ENCODE measurements around the gene ABHD2. TPM values are rescaled to one million over a fixed set of nuclear protein-coding genes. Genes with fewer than 3 reads are reported as not detected.
A peak's percentile ranks its signal among the peaks of the same experiment; 100 is the strongest.

Gene ABHD2
- total RNA-seq, 6 experiments from 2014 or later = 43.1 to 63.5 (median 51.8) TPM

DNA sequence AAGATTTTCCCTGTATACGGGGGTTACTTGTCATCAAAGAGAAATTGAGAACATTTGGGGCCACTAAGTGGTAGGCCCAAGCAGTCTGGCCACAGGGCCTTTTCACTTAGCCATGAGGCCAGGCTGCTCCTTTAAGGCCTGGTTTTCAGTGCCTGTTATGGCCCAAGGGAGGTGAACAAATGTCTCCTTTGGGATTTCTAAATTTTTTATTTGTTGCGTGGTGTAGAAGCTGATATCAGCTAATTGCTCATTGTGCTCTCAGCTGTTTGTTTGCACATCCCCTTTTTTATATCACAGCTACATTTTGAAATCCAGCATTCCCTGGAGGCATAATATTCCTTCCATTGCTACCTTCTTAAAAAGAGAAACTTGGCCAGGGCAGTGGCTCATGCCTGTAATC, 84.7 kb downstream of the ABHD2 start:
- Mint-ChIP-seq H3K4me3 (no peak overlapping the region), H3K27ac (no peak overlapping the region), H3K9me3 (no peaks in the 10 kb centered on the region), H3K27me3 (ENCODE audit: insufficient read depth) (no peaks in the 10 kb centered on the region), H3K4me1 (ENCODE audit: low read depth) (peaks cover 21% of the 10 kb centered on the region), H3K36me3 (ENCODE audit: low read depth) (no peaks in the 10 kb centered on the region)
- no peak for DNase-seq
- TF ChIP-seq, protein P1, sequence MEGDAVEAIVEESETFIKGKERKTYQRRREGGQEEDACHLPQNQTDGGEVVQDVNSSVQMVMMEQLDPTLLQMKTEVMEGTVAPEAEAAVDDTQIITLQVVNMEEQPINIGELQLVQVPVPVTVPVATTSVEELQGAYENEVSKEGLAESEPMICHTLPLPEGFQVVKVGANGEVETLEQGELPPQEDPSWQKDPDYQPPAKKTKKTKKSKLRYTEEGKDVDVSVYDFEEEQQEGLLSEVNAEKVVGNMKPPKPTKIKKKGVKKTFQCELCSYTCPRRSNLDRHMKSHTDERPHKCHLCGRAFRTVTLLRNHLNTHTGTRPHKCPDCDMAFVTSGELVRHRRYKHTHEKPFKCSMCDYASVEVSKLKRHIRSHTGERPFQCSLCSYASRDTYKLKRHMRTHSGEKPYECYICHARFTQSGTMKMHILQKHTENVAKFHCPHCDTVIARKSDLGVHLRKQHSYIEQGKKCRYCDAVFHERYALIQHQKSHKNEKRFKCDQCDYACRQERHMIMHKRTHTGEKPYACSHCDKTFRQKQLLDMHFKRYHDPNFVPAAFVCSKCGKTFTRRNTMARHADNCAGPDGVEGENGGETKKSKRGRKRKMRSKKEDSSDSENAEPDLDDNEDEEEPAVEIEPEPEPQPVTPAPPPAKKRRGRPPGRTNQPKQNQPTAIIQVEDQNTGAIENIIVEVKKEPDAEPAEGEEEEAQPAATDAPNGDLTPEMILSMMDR (IDR thresholded peaks at IDR 0.05) = no peak

DNA sequence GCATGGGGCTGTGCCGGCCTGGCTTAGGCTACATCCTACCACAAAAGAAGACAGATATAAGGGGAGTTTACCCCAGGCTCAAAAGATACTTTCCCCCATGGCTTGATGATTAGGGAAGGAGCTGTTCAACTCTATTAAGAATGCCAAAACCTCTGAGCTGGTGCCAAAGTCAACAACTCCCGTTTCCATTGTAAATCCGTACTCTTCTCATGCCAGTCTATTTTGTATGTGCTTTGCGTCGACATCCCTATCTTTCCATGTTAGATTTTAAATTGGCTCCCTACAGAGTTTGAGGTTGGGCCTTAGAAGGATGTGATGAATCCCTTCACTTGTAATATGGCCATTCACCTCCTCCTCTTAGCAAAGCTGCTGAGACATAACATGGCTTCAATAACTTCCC, 86.2 kb downstream of the ABHD2 start:
- Mint-ChIP-seq H3K36me3 (ENCODE audit: low read depth) (no peaks in the 10 kb centered on the region), H3K4me1 (ENCODE audit: low read depth) (peaks cover 16% of the 10 kb centered on the region), H3K9me3 (no peaks in the 10 kb centered on the region), H3K27me3 (ENCODE audit: insufficient read depth) (no peaks in the 10 kb centered on the region), H3K4me3 (no peak overlapping the region), H3K27ac (no peak overlapping the region)
- TF ChIP-seq, protein P1 (IDR thresholded peaks at IDR 0.05) = no peak
- no peak for DNase-seq

DNA sequence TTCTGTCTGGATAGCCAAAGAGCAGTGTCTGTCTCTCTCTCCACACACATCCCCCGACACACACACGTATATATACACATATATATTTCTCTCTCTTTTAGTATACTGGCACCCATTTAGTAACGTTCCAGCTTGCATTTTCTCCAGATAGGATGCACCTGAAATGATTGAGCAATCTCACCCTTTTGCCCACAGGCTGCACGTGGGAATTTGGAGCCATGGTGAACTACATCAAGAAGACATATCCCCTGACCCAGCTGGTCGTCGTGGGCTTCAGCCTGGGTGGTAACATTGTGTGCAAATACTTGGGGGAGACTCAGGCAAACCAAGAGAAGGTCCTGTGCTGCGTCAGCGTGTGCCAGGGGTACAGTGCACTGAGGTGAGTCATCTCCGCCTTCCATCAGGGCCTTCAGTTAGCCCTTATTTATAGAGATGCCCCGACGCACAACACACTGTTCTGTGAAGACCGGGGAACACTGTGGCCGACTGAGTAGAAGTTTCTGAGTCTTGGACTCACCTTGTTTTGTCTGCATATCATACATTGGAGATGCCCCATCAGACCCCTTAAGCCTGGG, 87.4 kb downstream of the ABHD2 start:
- no peaks in the 10 kb centered on the region for H3K27me3 Mint-ChIP-seq (ENCODE audit: insufficient read depth)
- no peak overlapping the region for H3K4me3 Mint-ChIP-seq
- TF ChIP-seq, protein P1 (IDR thresholded peaks at IDR 0.05) = no peak
- no peak overlapping the region for H3K27ac Mint-ChIP-seq
- peaks cover 28% of the 10 kb centered on the region for H3K4me1 Mint-ChIP-seq (ENCODE audit: low read depth)
- no peaks in the 10 kb centered on the region for H3K36me3 Mint-ChIP-seq (ENCODE audit: low read depth)
- H3K9me3 Mint-ChIP-seq = no peaks in the 10 kb centered on the region
- DNase-seq = no peak

DNA sequence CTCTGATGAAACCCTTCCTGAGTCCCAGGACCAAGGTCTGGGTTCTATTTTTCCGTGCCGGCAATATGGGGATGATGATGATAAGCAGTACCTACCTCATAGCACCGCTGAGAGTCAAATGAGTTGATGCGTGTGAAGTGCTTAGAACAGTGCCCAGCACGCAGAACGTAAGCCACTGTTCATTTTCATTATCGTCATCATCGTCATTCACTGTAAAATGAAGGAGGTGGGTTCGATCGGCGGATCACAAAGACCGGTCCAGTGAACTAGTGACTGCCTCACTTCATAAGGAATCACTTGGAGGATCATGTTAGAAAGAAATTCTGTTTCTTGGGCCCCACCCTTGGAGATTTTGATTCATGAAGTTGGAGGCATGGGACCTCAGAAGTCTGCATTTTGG, 88.9 kb downstream of the ABHD2 start:
- Mint-ChIP-seq H3K27me3 (ENCODE audit: insufficient read depth) (no peaks in the 10 kb centered on the region), H3K9me3 (no peaks in the 10 kb centered on the region), H3K27ac (no peak overlapping the region; the same call in 1 of the 2 replicates), H3K4me1 (ENCODE audit: low read depth) (peaks cover 28% of the 10 kb centered on the region), H3K4me3 (no peak overlapping the region), H3K36me3 (ENCODE audit: low read depth) (no peaks in the 10 kb centered on the region)
- TF ChIP-seq, protein P1 (IDR thresholded peaks at IDR 0.05) = no peak
- no peak for DNase-seq

DNA sequence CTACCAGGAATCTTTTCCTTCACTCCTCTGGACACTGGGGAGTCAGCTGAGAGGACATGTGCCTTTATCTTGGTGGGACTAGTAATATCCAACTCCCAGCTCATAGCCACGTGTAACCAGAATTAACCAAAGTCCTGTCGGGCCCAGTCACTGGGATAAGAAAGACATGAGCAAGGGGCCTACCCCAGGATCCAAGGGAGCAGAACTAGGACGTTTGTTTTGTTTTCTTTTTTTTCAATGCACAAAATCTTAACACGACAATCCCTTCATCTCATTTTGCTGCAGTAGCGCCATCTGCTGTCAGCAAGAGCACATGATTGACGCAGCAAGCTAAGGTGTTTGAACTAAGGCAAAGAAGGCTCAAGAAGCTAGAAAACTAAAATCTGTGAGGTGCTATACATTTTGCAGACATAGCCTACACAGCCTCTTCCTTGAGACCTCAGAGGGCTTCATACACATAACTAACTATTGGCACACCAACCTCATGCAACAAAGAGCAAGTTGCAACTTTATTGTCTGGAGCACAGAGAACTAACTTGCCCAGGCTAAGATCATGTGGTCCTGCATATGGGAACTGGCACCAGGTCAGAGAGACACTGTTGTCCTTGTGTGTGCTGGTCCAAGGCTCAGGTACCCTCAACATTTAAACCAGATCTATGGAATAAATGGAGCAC, 89.5 kb downstream of the ABHD2 start:
- Mint-ChIP-seq H3K4me1 (ENCODE audit: low read depth) (peaks cover 28% of the 10 kb centered on the region), H3K36me3 (ENCODE audit: low read depth) (no peaks in the 10 kb centered on the region), H3K27me3 (ENCODE audit: insufficient read depth) (no peaks in the 10 kb centered on the region), H3K4me3 (no peak overlapping the region), H3K27ac (peak overlapping the region; percentile 63), H3K9me3 (no peaks in the 10 kb centered on the region)
- TF ChIP-seq, protein P1 (IDR thresholded peaks at IDR 0.05) = peak; percentile 92
- DNase-seq = peak; percentile 70

Data from HFFc6 (cell line).